Muscle of back (tissue), 11 donors: Measurements from ENCODE around the gene LMX1B. TPM values are rescaled to one million over a fixed set of nuclear protein-coding genes. Genes with fewer than 3 reads are reported as not detected.
"Not testable (repeated sequence)": the region's sequence is repeated elsewhere in the genome, so short reads cannot be mapped to it uniquely, and the experiment has no call there.

Experiments used
- DNase-seq, 3 donors: peaks; one replicate each; pipeline versions ENCODE4 v3.0.0 to v3.0.0-alpha.2; 2013
- polyA plus RNA-seq, 10 donors: library from polyadenylated mRNA; unstranded; fragments of 120-200 nt; gene quantifications; one replicate each; pipeline ENCODE4 v1.2.1, GENCODE V29; 2013; ENCODE audit not compliant: insufficient read length in 10 of 10

Gene LMX1B
- polyA plus RNA-seq, 10 donors, result 0.10 to 1.8 (median 0.25) TPM

DNA sequence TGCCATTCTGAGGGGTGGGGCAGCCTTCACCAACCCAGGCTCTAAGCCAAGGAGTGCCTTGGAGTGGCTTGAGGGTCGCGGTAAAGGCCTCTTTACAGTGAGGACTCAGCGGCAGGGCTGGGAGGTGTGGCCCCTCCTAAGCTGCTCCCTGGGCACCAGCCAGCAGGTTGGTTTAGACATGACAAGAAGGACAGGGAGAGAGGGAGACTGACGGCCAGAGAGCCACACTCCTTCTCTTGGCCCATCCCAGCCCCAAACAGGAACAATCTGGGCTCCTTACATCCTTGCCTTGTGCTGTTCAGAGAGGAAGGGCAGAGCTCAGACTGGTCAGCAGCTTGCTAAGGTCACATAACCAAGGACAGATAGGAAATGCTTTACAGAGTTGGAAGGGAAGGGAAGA is 94.5 kb downstream of the LMX1B start:
- DNase-seq, result no peak

DNA sequence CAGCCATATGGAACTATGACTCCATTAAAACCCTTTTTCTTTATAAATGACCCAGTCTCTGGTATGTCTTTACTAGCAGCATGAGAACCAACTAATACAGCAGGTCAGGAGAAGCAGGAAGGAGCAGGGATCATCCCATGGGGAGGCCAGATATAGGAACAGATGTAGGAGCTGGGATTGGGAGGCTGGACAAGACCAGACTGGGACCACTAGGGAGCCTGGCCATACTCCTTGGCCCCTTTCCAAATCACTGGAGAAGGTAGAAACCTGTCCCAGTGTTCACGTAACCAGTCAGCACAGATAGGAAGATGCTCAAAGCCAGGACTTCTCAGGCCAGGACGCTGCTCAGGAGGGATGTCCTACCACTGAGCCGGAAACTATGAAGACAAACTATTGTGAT is 95.5 kb downstream of the LMX1B start:
- DNase-seq, result no peak

DNA sequence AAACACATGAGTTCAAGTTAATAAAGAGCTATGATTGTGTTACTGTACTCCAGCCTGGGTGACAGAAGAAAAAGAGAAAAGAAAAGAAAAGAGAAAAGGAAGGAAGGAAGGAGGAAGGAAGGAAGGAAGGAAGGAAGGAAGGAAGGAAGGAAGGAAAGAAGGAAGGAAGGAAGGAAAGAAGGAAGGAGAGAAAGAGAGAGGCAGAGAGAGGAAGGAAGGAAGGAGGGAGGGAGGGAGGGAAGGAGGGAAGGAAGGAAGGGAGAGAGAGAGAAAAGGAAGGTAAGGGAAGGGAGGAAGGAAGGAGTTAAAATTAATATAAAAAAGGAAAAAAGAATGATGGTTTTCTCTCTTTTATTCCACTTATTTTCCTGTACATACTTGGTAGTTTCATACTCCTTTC is 101.7 kb downstream of the LMX1B start:
- no peak for DNase-seq

DNA sequence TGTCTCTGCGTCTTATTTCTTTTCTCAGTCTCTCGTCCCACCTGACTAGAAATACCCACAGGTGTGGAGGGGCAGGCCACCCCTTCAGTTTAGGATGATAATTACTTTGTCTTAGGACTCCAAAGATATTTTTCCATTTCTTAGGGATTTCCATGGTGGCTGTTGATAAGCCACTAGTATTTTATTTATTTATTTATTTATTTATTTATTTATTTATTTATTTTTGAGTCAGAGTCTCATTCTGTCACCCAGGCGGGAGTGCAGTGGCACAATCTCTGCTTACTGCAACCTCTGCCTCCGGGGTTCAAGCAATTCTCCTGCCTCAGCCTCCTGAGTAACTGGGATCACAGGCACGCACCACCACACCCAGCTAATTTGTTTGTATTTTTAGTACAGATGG is 103.7 kb downstream of the LMX1B start:
- not testable (repeated sequence) for DNase-seq

DNA sequence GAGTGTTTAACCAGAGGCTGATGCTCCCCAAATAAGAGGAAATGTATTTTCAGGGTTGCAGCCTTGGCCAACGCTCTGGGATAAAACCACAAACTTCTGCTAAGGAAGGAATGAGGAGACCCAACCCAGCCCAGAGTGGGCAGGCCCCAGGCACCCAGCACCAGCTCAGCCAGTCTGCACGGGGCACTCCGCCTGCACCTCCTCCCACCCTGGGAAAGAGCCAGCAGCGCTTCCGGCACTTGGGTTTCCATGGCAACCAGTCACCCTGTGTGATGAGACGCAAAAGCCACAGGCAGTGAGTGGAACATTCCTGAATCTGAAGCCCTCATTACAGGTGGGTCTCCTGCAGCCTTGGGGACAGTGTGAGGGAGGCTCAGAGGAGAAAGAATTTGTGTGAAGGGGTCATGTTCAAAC is 105.9 kb downstream of the LMX1B start:
- DNase-seq, result peak; percentile 38 to 67 (median 59)

DNA sequence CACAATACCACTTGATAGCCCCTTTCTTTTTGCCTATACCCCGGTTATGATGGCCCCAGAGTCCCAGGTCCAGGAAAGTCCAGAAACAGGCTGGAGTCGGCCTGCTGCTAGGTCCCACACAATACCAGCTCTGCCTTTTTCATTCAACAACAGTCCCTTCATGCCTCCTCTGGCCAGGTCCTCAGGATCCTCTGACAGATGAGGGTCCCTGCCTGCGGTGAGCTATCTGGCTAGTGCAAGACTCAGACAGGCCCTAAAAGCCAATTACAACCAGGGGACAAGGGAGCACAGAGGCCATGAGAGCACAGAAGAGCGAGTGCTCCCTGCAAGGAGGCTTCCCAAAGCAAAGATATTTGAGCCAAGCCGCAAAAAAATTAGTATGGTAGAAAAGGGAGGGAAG is 106.3 kb downstream of the LMX1B start:
- no peak for DNase-seq

DNA sequence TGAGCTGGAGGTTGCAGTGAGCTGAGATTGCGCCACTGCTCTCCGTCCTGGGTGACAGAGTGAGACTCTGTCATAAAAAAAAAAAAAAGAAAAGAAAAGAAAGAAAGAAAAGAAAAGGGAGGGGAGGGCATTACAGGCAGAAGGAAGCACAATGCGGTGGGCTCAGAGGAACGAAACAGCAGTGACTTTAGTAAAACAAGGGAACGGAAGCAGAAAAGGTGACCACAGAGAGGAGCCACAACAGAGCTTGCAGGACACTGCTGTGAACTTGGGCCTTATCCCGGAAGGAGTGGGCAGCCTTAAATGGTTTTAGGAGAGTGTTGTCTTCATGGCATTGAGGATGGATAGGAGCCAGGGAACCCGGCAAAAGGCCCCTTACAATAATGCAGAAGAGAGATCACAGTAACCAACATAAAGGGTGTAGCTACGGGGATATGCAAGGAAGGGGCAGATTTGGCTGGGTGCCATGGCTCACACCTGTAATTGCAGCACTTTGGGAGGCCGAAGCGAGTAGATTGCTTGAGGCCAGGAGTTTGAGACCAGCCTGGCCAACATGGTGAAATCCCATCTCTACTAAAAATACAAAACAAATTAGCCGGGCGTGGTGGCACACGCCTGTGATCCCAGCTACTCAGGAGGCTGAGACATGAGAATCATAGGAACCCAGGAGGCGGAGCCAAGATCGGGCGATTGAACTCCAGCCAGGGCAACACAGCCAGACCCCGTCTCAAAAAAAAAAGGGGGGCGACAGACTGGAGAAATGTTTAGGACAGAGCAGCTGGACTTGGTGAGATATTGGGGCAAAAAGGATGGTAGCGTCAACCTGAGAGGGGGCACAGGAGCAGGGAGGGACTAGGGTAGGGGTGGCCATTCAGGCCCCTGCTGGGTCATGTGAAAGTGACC is 107.2 kb downstream of the LMX1B start:
- DNase-seq, result no peak

DNA sequence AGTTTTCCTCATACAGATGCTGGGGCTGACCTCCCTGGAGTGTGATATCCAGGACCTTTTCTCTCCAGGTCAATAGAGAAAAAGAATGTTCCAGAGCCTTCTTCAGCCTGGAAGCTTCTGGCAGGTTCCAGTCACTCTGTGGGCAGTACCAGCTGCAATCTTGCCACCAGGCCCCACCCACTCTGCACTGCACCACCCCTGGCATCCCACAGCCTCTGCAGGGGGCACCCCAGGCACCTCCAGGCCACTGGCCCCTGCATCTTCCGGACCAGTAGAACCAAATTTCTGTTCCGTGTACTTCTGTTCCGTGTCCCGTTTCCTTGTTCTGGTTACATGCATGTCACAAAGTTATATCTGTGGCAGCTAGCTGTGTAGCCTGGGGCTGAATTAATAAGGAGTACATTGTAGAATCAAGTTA is 107.8 kb downstream of the LMX1B start:
- DNase-seq, result no peak

DNA sequence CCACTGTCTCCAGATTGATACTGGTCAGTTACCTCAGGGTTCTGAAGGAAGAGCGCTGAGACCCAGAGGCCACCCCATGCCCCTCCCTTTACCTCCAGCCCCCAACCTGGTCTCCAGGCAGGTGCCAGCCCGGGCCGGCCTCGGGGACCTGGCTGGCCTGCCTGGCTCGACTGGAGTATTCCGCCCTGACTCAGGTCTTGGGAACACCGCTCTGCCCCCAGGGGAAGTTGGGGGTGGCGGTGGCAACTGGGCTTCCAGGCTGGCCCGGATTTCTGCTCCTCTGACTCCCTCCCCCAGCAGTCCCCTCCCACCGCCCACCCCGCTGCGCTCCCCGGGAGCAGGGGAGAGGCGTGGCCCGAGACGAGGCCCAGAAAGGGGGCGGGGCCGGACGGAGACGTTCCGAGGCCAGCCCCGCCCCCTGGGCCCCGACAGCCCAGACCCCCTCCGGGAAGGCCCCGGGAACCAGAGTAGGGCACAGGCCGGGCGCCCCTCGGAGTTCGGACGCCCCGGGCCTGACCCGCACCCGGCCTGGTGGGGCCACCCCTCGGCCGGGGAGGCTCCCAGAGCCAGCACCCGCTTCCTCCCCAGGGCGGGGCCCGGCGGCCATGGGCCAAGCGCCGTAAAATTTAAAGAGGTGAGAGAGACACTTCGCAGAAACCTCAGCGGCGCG is 108.7 kb downstream of the LMX1B start:
- peak; percentile 39 to 74 (median 63) for DNase-seq

DNA sequence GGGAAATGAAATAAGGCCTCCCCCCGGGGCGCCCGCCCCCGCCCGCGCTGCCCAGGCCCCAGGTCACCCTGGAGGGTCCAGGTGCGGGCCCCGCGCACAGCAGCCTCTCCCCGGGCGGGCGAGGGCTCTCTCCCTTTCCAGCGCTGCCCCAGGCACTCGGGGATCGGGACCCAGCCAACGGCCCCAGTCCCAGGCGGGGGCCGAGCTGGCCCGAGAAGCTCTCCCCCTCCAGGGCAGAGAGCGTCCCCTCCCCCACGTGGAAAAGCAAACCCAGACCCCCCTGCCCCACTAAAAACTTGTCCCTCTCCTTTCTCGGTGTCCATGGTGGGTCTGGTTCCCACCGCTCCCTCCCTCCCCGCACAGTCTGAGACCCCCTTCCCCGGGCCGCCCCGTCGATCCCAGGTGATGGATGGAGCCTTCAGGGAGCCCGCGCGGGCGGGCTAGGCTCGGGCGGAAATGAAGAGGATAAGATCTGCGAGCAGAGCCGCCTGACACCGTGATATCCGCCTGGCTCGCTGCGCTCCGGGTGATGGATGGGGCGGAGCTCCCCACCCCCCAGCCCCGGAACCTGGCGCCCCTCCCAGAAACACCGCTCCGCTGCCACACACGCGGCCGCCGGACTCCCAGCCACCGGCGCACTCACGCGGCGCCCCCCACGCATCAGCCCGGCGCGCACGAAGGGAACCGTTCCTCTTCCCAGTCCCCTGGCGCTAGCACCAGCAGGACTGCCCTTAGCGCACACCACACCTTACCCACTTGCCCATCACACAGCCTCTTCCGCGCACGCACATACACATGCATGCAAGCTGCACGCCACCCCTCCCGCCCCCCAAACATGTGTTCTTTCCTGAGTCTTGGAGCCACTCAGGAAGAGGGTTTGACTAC is 109.4 kb downstream of the LMX1B start:
- DNase-seq, result peak in 1 of 3 donors; percentile 38

DNA sequence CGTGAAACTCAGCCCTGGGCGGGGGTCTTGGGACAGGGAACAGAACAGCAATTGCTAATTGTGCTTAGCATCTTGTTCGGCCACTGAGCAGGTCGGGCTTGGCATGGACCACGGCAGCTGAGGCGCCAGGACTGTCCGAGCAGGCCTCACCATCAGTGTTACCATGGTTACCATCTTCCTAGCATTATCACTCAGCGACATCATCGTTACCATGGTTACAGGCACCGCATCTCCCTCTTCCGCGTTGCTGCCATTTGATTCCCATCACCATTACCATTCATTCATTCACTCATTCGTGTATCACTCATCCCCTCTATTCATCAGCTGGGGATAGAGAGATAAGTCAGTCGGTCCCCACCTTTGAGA is 110.1 kb downstream of the LMX1B start:
- DNase-seq, result peak in 1 of 3 donors; percentile 34

DNA sequence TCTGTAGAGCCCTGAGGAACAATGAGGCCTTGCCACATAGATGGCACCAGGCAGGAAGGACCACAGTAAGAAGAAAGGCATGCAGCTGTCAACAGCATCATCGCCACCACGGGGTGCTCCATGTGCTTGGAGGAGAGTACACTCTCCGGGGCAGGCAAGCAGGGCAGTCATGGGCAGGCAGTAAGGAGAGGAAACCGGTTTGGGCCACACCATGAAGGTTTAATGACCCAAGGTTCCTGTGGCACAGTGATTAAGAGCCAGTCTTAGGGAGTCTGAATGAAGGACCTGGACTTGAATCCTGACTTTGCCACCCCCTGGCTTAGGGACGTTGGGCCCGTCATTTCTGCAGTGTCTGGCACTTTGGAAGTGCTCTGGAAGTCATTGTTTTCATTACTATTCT is 110.5 kb downstream of the LMX1B start:
- DNase-seq, result no peak

DNA sequence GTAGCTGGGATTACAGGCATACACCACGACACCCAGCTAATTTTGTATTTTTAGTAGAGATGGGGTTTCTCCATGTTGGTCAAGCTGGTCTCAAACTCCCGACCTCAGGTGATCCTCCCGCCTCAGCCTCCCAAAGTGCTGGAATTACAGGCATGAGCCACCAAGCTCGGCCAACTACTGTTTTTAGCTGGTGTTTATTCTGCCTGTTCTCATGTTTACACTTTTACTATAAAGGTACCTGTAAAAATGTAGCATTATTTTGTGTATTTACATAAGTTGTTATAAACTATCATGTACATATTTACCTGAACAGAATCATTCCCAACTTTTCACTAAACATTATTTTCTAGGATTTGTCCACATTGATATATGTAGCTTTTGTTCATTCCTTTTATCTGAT is 111.8 kb downstream of the LMX1B start:
- DNase-seq, result not testable (repeated sequence)

DNA sequence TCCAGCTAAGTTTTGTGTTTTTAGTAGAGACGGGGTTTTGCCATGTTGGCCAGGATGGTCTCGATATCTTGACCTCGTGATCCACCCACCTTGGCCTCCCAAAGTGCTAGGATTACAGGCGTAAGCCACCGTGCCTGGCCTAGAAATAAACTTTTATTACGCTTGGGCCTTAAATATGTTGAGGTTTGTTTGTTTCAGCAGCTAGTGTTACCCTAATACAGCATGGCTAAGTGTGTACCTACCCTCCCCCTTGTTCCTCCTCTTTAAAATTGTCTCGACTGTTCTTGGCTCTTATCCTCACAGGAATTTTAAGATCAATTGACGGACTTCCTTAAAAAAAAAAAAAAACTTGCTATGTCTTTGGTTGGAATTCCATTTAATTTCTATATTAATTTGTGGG is 114.5 kb downstream of the LMX1B start:
- DNase-seq, result not testable (repeated sequence)

DNA sequence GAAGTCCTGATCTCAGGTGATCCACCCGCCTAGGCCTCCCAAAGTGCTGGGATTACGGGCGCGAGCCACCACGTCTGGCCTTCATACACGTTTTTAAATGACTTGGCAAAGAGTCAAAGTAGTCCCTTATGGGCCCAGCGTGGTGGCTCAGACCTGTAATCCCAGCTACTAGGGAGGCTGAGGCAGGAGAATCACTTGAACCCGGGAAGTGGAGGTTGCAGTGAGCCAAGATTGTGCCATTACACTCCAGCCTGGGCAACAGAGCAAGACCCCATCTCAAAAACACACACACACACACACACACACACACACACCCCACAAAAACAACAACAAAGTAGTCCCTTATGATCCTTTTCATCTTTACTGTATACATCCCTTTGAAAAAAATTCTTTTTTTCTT is 116.9 kb downstream of the LMX1B start:
- DNase-seq, result not testable (repeated sequence)

DNA sequence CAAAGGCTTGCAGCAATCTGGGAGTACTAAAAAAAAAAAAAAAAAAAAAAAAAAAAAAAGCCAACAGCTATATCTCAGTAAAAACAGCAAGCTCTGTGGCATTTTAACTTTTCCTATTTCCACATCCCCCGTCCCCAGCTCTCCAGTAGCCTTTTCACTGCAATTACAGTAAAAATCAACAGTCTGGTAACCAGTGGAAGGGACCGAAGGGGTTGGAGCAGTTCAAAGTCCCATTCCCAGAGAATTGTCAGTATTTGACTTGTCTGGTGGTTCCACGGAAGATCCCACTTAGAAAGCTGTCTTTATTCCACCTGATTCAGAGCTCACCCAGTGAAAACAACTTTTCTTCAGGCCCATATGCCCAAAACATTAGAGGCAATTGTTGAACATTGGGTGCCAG is 119.3 kb downstream of the LMX1B start:
- DNase-seq, result no peak

DNA sequence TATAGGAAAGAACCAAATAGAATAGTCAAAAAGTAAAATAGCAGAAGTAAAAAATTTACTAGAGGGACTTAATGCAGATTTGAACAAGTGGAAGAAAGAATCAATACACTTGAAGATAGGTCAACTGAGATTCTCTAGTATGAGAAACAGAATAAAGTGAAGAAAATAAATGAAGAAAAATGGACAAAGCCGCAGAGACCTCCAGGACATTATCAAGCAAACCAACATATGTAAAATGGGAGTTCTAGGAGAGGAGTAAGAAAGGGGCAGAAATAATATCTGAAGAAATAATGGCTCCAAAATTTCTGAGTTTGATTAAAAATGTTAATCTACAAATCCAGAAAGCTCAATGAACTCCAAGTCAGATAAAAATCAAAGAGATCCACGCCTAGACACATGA is 121.1 kb downstream of the LMX1B start:
- no peak for DNase-seq

DNA sequence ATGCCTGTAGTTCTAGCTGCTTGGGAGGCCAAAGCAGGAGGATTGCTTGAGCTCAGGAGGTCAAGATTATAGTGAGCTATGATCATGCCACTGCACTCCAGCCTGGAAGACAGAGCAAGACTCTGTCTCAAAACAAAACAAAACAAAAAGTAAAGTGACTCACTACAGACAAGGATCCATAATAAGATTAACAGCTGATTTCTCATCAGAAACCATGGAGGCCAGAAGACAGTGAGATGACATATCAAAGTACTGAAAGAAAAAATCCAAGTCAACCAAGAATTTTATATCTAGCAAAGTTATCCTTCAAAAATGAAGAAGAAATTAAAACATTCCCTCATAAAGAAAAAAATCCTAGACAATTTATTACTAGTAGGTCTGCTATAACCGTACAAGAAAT is 121.8 kb downstream of the LMX1B start:
- DNase-seq, result no peak

DNA sequence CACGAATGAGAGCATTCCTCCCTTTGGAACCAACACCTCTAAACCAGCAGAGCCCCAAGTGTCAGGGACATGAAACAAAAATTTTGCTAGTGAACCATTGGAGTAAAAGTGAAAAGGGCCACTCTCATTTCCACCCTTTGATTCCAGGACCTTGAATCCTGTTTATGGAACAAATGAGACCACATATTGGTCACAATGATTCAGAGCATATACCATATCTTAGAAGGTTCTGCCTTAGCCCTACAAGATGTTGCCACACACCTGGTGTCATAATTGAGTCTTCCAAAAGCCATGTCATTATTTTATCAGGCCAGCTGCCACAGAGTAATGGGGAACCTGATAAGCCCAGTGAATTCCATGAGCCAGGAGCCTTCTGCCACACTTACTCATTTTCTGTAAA is 124.8 kb downstream of the LMX1B start:
- DNase-seq, result no peak

DNA sequence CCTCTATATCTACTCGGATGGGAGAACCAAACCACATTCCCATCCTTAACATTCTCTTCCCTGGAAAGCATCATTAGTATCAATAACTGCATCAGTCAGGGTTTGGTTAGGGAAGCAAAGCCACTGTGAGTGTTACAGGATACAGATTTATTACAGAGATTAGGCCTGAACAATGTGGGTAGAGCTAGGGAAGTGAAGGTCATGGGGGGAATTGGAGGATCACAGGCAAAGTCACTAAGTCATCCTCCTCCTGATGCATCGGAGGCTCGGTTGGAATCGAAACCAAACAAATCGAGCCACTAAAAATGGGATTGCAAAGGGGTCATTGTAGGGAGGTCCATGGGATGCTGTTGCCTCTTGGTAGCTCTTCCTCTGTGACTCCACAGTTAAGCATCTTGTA is 129.3 kb downstream of the LMX1B start:
- DNase-seq, result no peak

DNA sequence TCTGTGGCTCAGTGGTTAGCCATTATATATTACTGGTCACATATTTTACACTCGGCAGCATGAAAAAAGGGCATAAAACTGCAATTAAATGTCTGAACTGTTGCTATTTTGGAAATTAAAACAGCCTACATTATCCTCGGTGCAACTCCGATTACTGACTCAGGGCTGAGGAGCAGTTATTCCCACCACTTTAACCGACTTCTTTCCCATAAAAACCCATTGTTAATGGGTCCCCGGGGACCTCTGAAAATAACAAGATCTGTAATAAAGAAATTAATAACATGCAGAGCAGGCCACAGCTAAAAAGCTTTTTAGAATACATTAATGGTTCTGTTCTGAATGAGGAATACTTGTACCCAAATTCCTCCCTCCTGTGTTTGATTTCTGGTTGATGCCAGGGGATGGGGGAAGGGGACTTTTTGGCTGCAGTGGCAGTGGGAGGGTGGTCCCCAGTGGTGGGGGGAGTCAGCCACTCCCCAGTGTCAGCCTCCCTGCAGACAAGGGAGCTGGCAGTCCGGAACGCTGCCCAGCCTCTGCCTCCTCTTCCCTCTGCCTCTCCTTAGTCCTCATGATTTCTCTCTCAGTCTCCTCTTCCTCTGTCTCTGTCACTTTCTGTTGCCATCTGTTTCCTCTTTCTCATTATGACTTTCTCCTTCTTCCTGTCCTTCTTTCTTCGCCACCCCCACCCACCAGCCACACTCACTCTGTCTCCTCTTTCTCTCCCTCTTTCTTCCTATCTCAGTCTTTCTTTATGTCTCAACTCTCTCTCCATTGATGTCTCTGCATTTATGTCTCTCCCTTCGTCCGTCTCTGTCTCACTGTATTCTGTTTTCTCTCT is 132.1 kb downstream of the LMX1B start:
- DNase-seq, result no peak
